ENCODE measurements around the gene ARHGEF19.

DNA sequence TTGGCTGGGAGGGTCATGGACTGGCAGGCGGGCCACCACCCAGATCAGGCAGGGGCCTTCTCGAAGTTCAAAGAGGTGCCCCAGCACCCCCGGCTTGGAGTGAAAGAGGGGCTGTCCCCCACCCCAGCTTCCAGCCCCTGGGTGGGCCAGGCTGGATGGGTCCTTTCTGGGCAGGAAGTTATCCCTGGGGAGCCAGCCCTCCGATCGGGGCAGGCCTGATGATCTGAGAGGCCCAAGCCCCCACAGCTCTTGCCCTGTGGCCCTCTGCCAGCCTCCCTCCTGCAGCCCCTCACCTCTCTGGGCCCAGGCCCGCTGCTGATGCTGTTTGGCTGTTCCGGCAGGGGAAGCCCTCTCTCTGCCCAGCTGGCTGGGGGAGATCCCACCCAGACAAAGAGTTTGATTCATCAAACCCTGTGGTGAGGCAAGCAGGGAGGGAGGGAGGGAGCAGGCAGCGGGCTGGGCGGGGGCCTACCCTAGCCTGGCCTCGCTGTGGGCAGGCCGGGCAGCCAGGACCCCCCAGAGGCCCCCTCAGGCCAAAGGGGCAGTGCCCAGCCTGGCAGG lies 2.5 kb downstream of the ARHGEF19 start:
- no peak for TF ChIP-seq POLR2A (IDR thresholded peaks at IDR 0.05)
- TF ChIP-seq, protein P1, sequence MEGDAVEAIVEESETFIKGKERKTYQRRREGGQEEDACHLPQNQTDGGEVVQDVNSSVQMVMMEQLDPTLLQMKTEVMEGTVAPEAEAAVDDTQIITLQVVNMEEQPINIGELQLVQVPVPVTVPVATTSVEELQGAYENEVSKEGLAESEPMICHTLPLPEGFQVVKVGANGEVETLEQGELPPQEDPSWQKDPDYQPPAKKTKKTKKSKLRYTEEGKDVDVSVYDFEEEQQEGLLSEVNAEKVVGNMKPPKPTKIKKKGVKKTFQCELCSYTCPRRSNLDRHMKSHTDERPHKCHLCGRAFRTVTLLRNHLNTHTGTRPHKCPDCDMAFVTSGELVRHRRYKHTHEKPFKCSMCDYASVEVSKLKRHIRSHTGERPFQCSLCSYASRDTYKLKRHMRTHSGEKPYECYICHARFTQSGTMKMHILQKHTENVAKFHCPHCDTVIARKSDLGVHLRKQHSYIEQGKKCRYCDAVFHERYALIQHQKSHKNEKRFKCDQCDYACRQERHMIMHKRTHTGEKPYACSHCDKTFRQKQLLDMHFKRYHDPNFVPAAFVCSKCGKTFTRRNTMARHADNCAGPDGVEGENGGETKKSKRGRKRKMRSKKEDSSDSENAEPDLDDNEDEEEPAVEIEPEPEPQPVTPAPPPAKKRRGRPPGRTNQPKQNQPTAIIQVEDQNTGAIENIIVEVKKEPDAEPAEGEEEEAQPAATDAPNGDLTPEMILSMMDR (IDR thresholded peaks at IDR 0.05): no peak
